Panc1 (cell line): ENCODE measurements around the gene LTC4S. TPM values are rescaled to one million over a fixed set of nuclear protein-coding genes. Genes with fewer than 3 reads are reported as not detected.
A peak's percentile ranks its signal among the peaks of the same experiment; 100 is the strongest.

Source experiments
- ATAC-seq: fragments of 200-7000 bp; cut with Tn5 transposase; 2 replicates; pipeline ENCODE4 v1.9.1; 2020; ENCODE audit warnings: mild to moderate bottlenecking, moderate library complexity
- BruUV-seq: library from RNA; stranded (reverse); fragments of 400-500 nt; replicated peaks from 2 replicates; lab custom pipeline; 2021; lab: Mats Ljungman, UMichigan
- CTCF ChIA-PET: fragments of 300-600 bp; sonication (Branson Sonifier 250); formaldehyde crosslinking; loops from one replicate; lab custom pipeline; 2022; ENCODE audit warnings: antibody characterized with exemption; lab: Charles Lee
- POLR2A ChIA-PET: fragments of 300-600 bp; sonication (Branson Sonifier 250); formaldehyde crosslinking; loops from one replicate; lab custom pipeline; 2022; ENCODE audit warnings: antibody characterized with exemption; lab: Charles Lee
- DNase-seq: peaks from one replicate; pipeline ENCODE4 v3.0.0-alpha.2; 2010; ENCODE audit warnings: low read depth, low spot score
- H3K27ac ChIP-seq: 2 replicates; pipeline ENCODE4 v1.5.1; 2011; ENCODE audit warnings: mild to moderate bottlenecking, low read length, inconsistent platforms
- H3K27me3 ChIP-seq: fragments of 200-500 bp; sonication (Bioruptor generic); 2 replicates; pipeline ENCODE4 v1.6.0; 2014; ENCODE audit warnings: low read length, inconsistent platforms; ENCODE audit not compliant: control insufficient read depth, insufficient read depth
- H3K36me3 ChIP-seq: fragments of 200-500 bp; sonication (Bioruptor generic); 2 replicates; pipeline ENCODE4 v1.5.1; 2014; ENCODE audit warnings: inconsistent platforms, mild to moderate bottlenecking, low read length, moderate library complexity; ENCODE audit not compliant: control insufficient read depth, insufficient read depth
- H3K4me1 ChIP-seq: 2 replicates; pipeline ENCODE4 v1.5.1; 2011; ENCODE audit warnings: inconsistent platforms, mild to moderate bottlenecking, low read length, moderate library complexity; ENCODE audit not compliant: control insufficient read depth, insufficient read depth
- H3K4me3 ChIP-seq, 2 experiments: 2 replicates each; pipeline ENCODE4 v1.5.1; 2011 to 2012; ENCODE audit warnings: low read depth in 2 of 2, low read length in 2 of 2, mild to moderate bottlenecking in 2 of 2, inconsistent platforms in 1 of 2, moderate library complexity in 1 of 2
- H3K9me3 ChIP-seq: fragments of 200-500 bp; sonication (Bioruptor generic); 2 replicates; pipeline ENCODE4 v1.5.1; 2014; ENCODE audit warnings: low read depth, mild to moderate bottlenecking, inconsistent platforms, low read length, moderate library complexity; ENCODE audit not compliant: control insufficient read depth, insufficient read depth
- POLR2AphosphoS5 ChIP-seq: IDR thresholded peaks from 2 replicates; pipeline ENCODE4 v1.6.1; 2012; ENCODE audit warnings: mild to moderate bottlenecking, low read depth, low read length, moderate library complexity
- REST ChIP-seq, 2 experiments: IDR thresholded peaks; 2 replicates each; pipeline ENCODE4 v1.6.1; 2011 to 2012; ENCODE audit warnings: low read depth in 2 of 2, control low read depth in 1 of 2, low read length in 1 of 2, mild to moderate bottlenecking in 1 of 2, moderate library complexity in 1 of 2; ENCODE audit not compliant: insufficient read depth in 1 of 2
- SIN3A ChIP-seq: IDR thresholded peaks from 2 replicates; pipeline ENCODE4 v1.6.1; 2012; ENCODE audit warnings: low read depth, mild to moderate bottlenecking, low read length, moderate library complexity, borderline replicate concordance; ENCODE audit not compliant: insufficient read depth
- TCF7L2 ChIP-seq: IDR thresholded peaks from 2 replicates; pipeline ENCODE4 v1.6.1; 2011; ENCODE audit warnings: mild to moderate bottlenecking, low read depth, low read length, inconsistent platforms
- in situ Hi-C: cut with HindIII; loops from 2 replicates; pipeline ENCODE4 v1.10.0; 2016; ENCODE audit warnings: low sequenced_read_pairs, low pct_unique_long_range_greater_than_20kb
- intact Hi-C: fragments of 100-400 bp; cut with micrococcal nuclease; formaldehyde crosslinking; loops from one replicate; pipeline ENCODE4 v1.10.0; 2022; ENCODE audit not compliant: unreplicated experiment
- total RNA-seq: library from RNA; stranded (reverse); gene quantifications from one replicate; pipeline ENCODE4 v1.2.1, GENCODE V29; 2021; ENCODE audit not compliant: unreplicated experiment
- TF ChIP-seq, protein P1 (sequence below): fragments of 450-650 bp; IDR thresholded peaks from 2 replicates; pipeline ENCODE4 v1.5.1; 2017; ENCODE audit warnings: mild to moderate bottlenecking

Gene LTC4S
- total RNA-seq, 1 experiment from 2014 or later, result 0.69 TPM

GRCh38 chr5:179795863-179796833 lies 2.4 kb downstream of the LTC4S start:
- intact Hi-C loops, result no loop called here
- DNase-seq, result no peak
- H3K9me3 ChIP-seq, result no peaks in the 10 kb centered on the region
- no peaks in the 10 kb centered on the region for H3K27me3 ChIP-seq
- peak overlapping the region; percentile 89 for H3K27ac ChIP-seq
- H3K4me3 ChIP-seq, result peak overlapping the region; percentile 55 to 65
- no TSS peak for BruUV-seq
- ATAC-seq, result peak; percentile 86
- in situ Hi-C loops, result no loop called here
- POLR2A ChIA-PET, result interaction anchor here (0.6 kb wide), 2 partner anchors 25 to 67 kb away, joined by 3 to 15 read pairs; no protein-coding TSS in a partner anchor
- CTCF ChIA-PET, result interaction anchor here (0.6 to 0.7 kb wide), 3 partner anchors 11 to 64 kb away, joined by 4 to 10 read pairs (median 4); no protein-coding TSS in a partner anchor
- peaks cover 9% of the 10 kb centered on the region for H3K4me1 ChIP-seq
- TF ChIP-seq SIN3A (peak; percentile 76; the same call in 1 of the 2 replicates), REST (IDR thresholded peaks at IDR 0.05; ENCODE audit: insufficient read depth in 1 of 2, low read depth in 2 of 2, low read length in 1 of 2) (0 out of 4 replicates have a peak, but pooled peaks of 1 of the 2 experiments have one; percentile 23), POLR2AphosphoS5 (peak; percentile 94), TCF7L2 (no peak)
- TF ChIP-seq, protein P1, sequence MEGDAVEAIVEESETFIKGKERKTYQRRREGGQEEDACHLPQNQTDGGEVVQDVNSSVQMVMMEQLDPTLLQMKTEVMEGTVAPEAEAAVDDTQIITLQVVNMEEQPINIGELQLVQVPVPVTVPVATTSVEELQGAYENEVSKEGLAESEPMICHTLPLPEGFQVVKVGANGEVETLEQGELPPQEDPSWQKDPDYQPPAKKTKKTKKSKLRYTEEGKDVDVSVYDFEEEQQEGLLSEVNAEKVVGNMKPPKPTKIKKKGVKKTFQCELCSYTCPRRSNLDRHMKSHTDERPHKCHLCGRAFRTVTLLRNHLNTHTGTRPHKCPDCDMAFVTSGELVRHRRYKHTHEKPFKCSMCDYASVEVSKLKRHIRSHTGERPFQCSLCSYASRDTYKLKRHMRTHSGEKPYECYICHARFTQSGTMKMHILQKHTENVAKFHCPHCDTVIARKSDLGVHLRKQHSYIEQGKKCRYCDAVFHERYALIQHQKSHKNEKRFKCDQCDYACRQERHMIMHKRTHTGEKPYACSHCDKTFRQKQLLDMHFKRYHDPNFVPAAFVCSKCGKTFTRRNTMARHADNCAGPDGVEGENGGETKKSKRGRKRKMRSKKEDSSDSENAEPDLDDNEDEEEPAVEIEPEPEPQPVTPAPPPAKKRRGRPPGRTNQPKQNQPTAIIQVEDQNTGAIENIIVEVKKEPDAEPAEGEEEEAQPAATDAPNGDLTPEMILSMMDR, result peak; percentile 95
- H3K36me3 ChIP-seq, result peaks cover 4% of the 10 kb centered on the region

DNA sequence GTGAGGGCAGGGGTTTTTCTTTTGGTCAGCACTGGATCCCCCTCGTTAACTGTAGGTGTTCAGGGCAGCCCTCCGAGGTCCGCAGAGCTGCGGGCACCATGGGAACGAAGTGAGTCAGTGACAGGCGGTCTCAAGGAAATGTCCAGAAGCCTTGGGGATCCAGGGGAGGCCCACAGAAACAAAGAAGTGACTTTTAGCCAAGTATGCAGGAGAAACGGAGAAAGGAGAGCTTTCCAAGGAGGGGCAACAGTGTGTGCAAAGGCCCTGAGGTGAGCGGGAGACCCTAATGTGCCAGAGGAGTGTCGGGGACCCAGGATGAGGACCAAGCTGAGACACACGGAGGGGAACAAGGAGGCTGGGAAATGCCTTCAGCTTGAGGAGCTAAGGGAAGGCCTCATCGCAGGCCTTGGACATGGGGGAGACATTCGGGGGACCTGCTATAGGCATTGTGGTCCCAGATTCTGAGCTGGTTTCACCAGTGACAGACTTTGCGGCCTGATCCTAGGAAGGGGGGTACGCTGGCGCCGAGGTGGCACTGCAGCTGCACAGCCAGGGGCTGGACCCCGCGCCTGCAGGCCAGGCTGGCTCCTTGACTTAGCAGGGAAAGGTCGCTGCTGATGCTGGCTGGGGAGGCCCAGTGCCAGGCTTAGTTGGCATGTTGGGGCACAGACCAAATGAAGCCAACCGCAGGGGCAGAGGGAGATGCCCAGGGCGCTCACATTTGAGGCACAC lies 3.3 kb downstream of the LTC4S start:
- Histone ChIP-seq H3K36me3 (peaks cover 4% of the 10 kb centered on the region), H3K9me3 (no peaks in the 10 kb centered on the region), H3K27me3 (no peaks in the 10 kb centered on the region), H3K27ac (peak overlapping the region; percentile 89), H3K4me3 (peak overlapping the region; percentile 55 to 65), H3K4me1 (peaks cover 10% of the 10 kb centered on the region)
- BruUV-seq, result no TSS peak
- in situ Hi-C loops (no loop called here), intact Hi-C loops (no loop called here)
- ATAC-seq, result no peak
- no peak for DNase-seq
- CTCF ChIA-PET, result no interaction called here
- TF ChIP-seq POLR2AphosphoS5 (no peak), TCF7L2 (no peak), REST (IDR thresholded peaks at IDR 0.05; ENCODE audit: insufficient read depth in 1 of 2, low read depth in 2 of 2, low read length in 1 of 2) (no peak), SIN3A (no peak)
- TF ChIP-seq, protein P1, result no peak
- POLR2A ChIA-PET, result interaction anchor here (0.6 kb wide), 1 partner anchor 68 kb away, joined by 3 read pairs; no protein-coding TSS in a partner anchor
